HAP-1 (cell line): ENCODE results near the gene CCDC61.

Source experiments
- DNase-seq, 2 experiments: peaks; one replicate each; pipeline ENCODE4 v3.0.0-alpha.2; 2016 to 2020; ENCODE audit warnings: low spot score in 2 of 2
- H3K27me3 ChIP-seq: fragments of 250-450 bp; sonication (Bioruptor Pico); 2 replicates; pipeline ENCODE4 v1.5.1; 2020; ENCODE audit warnings: low read depth, mild to moderate bottlenecking, moderate library complexity
- H3K36me3 ChIP-seq: fragments of 250-450 bp; sonication (Bioruptor Pico); replicated peaks from 2 replicates; pipeline ENCODE4 v1.5.1; 2020; ENCODE audit warnings: mild to moderate bottlenecking
- H3K4me1 ChIP-seq: fragments of 250-450 bp; sonication (Bioruptor Pico); 2 replicates; pipeline ENCODE4 v1.5.1; 2020; ENCODE audit warnings: mild to moderate bottlenecking
- H3K4me3 ChIP-seq: fragments of 250-450 bp; sonication (Bioruptor Pico); 2 replicates; pipeline ENCODE4 v1.5.1; 2020; ENCODE audit warnings: mild to moderate bottlenecking, moderate library complexity
- H3K9me3 ChIP-seq: fragments of 250-450 bp; sonication (Bioruptor Pico); 2 replicates; pipeline ENCODE4 v1.5.1; 2020; ENCODE audit warnings: mild to moderate bottlenecking, moderate library complexity
- in situ Hi-C: fragments of 300-500 bp; cut with MboI; formaldehyde crosslinking; loops from 3 replicates; pipeline ENCODE4 v1.14.3; 2020; ENCODE audit warnings: low sequenced_read_pairs, inconsistent platforms, mixed read lengths

The CCDC61 gene

DNA sequence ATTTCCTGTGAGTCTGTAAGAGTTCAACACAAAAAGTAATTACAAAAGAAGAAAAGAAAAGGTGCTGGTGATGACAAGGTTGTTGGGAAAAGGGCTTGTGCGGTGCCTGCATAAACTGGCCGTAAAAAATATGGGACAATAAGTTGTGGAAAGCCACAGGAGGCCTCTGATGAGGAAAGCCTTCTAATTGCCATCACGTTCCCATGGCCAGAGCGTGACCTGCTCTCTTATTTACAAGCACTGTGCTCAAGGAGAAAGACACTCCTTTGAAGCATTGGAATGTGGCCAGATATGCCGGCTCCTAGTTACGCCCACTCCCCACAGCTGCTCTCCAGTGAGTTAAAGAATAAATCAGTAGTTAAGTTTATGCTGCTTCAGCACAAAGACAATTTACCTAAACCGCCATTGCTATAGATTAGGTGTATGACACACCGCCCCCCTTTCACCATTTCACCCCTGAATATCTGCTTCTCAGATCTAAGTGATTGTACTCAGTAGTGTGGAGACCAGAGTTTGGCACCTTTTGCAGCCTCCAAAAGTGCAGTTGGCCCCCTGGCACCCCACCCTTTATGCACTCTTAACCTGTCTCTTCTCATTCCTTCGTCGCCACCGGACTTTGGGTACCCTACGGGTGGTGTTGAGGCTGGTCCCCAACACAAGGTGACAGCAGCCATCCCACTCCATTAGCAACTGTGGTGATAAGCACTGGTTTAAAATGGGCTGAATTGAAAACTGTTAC lies 35.7 kb downstream of the CCDC61 start:
- DNase-seq, result no peak
- in situ Hi-C loops, result no loop called here
- H3K27me3 ChIP-seq, result no peaks in the 10 kb centered on the region

DNA sequence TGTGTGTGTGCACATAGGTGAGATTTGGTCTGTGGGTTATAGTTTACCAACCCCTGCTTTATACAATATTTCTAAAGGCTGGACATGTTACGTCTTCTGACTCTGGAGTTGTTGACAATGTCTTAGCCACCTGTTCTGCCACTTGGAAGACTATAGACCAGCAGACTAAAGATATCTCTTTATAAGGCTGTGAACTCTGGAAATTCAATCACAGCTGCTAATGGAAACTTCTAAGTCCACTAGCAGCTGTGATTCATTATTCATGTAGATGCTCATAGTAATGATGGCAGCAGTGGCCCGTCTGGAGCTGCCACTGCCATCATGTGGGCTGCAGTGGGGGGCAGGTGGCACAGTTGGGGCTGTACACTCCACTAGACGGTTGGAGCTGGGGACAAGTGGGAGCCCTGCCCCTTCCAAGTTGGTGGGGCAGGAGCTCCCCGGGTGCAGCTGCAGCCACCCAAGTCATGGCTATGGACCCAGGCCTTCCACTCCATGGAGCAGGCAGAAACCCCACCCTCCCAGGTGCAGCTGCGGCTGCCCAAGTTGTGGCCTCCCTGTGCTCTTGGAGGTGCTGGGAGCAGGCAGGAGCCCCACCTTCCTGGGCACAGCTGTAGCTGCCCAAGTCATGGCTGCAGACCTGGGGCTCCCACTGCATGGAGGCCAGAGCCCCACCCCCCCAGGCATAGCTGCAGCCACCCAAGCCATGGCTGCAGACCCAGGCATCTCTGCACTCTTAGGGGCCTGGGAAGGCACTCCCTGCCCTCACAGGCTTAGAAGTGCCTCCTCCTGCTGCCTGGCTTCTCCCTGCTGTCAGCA lies 36.7 kb downstream of the CCDC61 start:
- no peaks in the 10 kb centered on the region for H3K4me1 ChIP-seq
- H3K9me3 ChIP-seq, result no peaks in the 10 kb centered on the region
- H3K27me3 ChIP-seq, result no peaks in the 10 kb centered on the region
- no peaks in the 10 kb centered on the region for H3K36me3 ChIP-seq
- in situ Hi-C loops, result no loop called here
- DNase-seq, result no peak
- H3K4me3 ChIP-seq, result no peak overlapping the region

More for the DNA sequence above, 35.7 kb downstream of the CCDC61 start:
- H3K4me1 ChIP-seq, result no peaks in the 10 kb centered on the region
- no peaks in the 10 kb centered on the region for H3K9me3 ChIP-seq
- H3K36me3 ChIP-seq, result no peaks in the 10 kb centered on the region
- no peak overlapping the region for H3K4me3 ChIP-seq

DNA sequence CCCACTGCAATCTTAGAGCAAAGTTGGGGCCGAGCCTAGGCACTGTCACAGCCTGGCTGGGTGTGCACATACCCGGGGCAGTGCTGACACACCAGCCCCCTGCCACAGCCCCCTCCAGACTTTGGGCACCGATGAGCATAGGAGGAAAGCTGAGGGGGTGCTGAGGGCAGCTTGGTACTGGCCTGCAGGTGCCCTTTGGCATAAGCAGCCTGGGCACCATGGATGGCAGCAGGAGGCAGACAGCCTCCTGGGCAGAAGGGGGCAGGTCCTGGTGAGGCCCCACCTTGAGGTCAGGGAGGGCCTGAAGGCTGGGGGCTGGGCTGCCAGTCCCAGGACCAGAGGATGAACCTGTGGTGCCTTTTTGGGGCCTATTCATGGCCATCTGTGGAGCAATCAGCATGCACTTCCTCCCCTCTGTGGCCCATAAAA lies 37.3 kb downstream of the CCDC61 start:
- DNase-seq, result no peak
- in situ Hi-C loops, result no loop called here

DNA sequence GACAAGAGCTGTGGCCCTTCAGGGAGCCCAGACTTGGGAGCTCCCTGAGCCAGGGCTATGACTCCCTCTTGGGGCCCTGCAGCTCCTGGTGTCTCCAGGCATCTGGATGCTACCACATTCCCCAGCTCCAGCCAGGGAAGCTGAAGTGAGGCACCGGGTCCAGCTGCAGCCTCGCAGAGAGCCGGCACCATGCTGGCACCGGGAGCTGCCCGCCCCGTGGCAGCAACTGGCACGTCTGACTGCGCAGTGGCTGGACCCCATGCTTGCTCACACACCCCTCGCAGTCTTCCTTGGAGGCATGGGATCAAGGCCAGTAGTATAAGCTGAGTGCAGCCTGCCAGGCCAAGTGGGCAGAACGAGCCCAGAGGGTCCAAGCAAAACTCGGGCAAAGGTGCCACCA lies 38.1 kb downstream of the CCDC61 start:
- no peaks in the 10 kb centered on the region for H3K4me1 ChIP-seq
- in situ Hi-C loops, result no loop called here
- H3K36me3 ChIP-seq, result no peaks in the 10 kb centered on the region
- no peaks in the 10 kb centered on the region for H3K9me3 ChIP-seq
- H3K4me3 ChIP-seq, result no peak overlapping the region
- no peaks in the 10 kb centered on the region for H3K27me3 ChIP-seq
- no peak for DNase-seq

More for the DNA sequence above, 37.3 kb downstream of the CCDC61 start:
- H3K4me1 ChIP-seq, result no peaks in the 10 kb centered on the region
- no peaks in the 10 kb centered on the region for H3K36me3 ChIP-seq
- no peaks in the 10 kb centered on the region for H3K27me3 ChIP-seq
- H3K4me3 ChIP-seq, result no peak overlapping the region
- H3K9me3 ChIP-seq, result no peaks in the 10 kb centered on the region

DNA sequence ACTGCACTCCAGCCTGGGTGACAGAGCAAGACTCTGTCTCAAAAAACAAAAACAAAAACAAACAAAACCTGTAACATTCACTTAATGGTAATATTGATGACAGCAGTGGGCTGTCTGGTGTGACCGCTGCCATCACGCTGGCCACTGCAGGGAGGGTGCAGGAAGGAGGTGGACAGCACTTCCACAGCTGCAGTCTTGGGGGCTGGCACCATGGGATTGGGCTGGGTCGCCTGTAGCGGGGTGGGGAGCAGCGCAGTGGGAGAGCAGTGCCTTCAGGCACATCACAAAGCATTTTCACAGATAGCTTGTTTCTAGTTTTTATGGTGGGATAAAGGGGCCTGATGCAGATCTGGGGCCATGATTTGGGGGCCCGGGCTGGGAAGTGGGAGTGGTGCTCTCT lies 40.3 kb downstream of the CCDC61 start:
- H3K36me3 ChIP-seq, result no peaks in the 10 kb centered on the region
- no peak for DNase-seq
- H3K27me3 ChIP-seq, result 0 out of 2 replicates have a peak, but pooled peaks cover 3% of the 10 kb centered on the region
- no peaks in the 10 kb centered on the region for H3K9me3 ChIP-seq
- H3K4me1 ChIP-seq, result no peaks in the 10 kb centered on the region
- in situ Hi-C loops, result no loop called here
- no peak overlapping the region for H3K4me3 ChIP-seq

DNA sequence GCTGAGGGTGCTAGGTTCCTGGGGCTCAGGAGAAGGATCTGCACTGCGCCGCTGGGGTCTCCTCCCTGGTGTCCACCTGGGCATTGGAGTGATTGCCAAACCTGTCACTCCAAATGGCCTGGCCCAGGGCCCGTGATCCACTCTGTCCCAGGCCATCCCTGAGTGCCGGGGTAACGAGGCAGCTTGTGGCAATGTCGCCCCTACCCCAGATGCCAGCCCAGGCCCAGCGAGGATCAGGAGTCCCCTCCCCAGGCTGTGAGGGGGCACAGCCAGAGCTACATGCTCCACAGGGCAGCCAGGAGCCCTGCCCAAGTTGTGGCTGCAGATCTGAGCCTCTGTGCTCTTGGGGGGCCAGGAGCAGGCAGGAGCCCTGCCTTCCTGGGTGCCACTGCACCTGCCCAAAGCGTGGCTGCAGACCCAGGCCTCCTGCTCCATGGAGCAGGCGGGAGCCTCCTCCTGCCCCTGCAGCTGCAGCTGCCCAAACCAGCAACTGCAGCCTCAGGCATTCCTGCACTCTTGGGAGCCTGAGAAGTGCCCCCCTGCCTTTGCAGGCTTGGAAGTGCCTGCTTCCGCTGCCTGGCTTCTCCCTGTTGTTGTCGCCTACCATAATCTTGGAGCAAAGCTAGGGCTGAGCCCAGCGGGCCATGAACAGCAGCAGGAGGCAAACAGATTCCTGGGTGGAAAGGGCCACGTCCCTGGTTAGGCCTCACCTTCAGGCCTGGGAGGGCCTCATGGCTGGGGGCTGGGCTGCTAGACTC lies 40.9 kb downstream of the CCDC61 start:
- in situ Hi-C loops, result no loop called here
- Histone ChIP-seq H3K4me3 (no peak overlapping the region), H3K36me3 (no peaks in the 10 kb centered on the region), H3K9me3 (no peaks in the 10 kb centered on the region), H3K27me3 (0 out of 2 replicates have a peak, but pooled peaks cover 3% of the 10 kb centered on the region), H3K4me1 (no peaks in the 10 kb centered on the region)
- no peak for DNase-seq

DNA sequence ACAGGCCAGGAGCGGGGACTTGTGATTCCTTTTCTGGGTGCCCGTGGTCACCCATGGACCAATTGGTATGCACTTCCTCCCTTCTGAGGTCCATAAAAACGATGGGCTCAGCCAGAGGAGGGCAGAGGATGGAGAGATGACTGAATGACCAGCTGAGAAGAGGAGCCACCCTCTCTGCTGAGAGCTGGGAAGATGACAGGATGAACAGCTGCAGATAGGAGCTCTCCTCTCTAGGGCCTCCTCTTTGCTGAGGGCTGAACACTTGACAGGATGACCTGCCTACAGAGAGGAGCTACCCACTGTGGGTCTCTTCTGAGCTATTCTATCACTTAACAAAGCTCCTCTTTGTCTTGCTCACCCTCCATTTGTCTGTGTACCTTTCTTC lies 41.5 kb downstream of the CCDC61 start:
- Histone ChIP-seq H3K36me3 (no peaks in the 10 kb centered on the region), H3K9me3 (no peaks in the 10 kb centered on the region), H3K27me3 (0 out of 2 replicates have a peak, but pooled peaks cover 3% of the 10 kb centered on the region), H3K4me1 (no peaks in the 10 kb centered on the region), H3K4me3 (no peak overlapping the region)
- no peak for DNase-seq
- in situ Hi-C loops, result no loop called here

DNA sequence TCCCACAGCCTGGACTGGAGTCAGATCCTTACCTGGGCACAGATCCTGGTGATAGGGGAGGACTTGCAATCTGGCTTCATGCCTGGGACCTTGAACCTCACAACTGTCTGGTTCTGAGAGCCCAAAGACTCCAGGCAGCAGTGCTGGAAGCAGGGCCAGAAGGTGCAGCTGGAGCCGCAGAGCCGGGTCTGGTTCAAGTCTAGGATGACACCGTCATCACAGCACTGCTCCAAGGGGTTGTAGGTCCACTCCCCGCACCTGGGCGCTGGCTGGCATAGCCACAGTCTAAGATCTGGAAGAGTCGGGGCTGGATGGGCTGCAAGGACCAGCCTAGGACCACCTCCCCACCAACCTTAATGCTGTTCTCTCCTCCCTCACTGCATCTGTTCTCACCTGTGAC lies 44.9 kb downstream of the CCDC61 start:
- no peak for DNase-seq
- no peaks in the 10 kb centered on the region for H3K36me3 ChIP-seq
- no peaks in the 10 kb centered on the region for H3K9me3 ChIP-seq
- no peak overlapping the region for H3K4me3 ChIP-seq
- no peaks in the 10 kb centered on the region for H3K4me1 ChIP-seq
- H3K27me3 ChIP-seq, result peaks cover 3% of the 10 kb centered on the region; the same call in 1 of the 2 replicates
- in situ Hi-C loops, result no loop called here

DNA sequence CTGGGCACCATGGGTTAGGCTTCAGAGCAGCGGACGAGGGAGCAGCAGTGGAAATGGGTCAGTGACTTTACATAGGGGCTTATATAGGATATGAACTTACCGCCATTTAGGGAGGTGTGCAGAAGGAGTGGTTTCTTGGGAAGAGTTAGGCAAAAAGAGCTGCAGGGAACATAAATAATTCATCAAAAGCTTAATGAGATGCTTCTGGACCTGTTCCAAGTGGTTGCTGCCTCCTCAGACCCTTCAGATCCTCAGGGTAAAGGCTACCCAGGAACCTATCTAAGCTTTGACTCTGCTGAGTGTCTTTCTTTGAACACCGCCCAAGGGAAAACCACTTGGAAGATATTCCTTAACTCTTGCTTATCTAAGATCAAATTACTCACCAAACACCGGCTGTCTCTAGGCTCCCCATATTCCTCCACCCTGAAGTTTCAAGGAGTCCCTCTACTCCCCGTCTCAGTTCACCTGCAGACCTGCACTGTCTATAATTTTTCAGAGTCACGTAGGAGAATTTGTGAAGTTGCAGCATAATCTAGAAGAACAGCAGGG lies 45.8 kb downstream of the CCDC61 start, which contains the start of gene IGFL4:
Gene IGFL4, minus strand, starts transcription at position 51 of the 549 bp plus-strand sequence. Its CDS starts 40 bp downstream, at position 11.
- H3K27me3 ChIP-seq, result peaks cover 5% of the 10 kb centered on the region; the same call in 1 of the 2 replicates
- no peaks in the 10 kb centered on the region for H3K4me1 ChIP-seq
- H3K36me3 ChIP-seq, result no peaks in the 10 kb centered on the region
- no peaks in the 10 kb centered on the region for H3K9me3 ChIP-seq
- H3K4me3 ChIP-seq, result no peak within 1 kb of the TSS
- DNase-seq, result no peak
- in situ Hi-C loops, result no loop called here

DNA sequence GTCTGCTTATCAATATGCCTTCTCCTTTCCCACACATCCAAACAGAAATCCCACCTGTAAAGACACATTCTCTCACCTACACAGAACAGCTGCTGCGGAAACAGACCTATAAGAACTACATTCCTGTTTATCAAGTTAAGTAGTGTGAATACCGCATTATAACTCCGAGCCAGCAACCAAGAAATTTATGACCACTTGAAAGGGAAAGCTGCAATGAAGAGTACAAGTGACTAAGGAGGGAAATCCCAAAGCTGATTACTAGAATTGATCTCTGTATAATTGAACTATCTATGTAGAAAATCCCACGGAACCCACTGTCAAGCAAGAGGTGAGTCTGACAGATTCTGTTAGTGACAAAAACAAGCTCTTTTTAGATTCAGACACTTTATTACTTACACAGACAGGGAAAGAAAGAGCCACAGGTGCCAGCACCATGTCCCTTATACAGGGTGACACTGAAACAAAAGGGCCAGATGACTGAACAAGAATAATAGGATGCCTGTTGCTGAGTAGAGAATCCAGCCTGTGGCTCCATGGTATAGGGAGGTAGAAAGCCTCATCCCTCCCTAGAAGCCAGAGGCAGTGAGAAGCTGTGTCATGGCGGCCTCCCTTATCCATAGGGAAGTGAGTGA lies 47.1 kb downstream of the CCDC61 start:
- Histone ChIP-seq H3K27me3 (peaks cover 12% of the 10 kb centered on the region), H3K9me3 (no peaks in the 10 kb centered on the region), H3K4me1 (no peaks in the 10 kb centered on the region), H3K36me3 (no peaks in the 10 kb centered on the region), H3K4me3 (no peak overlapping the region)
- in situ Hi-C loops, result no loop called here
- no peak for DNase-seq

DNA sequence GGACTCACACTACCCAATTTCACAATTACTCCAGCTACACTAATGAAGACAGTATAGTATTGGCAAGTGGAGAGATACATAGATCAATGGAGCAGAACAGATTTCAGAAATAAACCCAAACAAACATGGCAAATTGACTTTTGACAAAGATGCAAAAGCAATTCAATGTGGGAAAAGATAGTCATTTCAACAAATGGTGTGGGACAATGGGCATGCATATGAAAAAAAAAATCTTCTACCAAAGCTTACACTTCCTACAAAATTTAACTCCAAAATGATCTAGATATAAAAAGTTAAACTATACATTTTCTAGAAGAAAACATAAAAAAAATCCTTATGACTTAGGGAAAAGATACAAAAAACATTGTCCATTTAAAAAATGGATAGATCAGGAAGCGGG lies 48.3 kb downstream of the CCDC61 start:
- Histone ChIP-seq H3K4me3 (no peak overlapping the region), H3K27me3 (peaks cover 15% of the 10 kb centered on the region), H3K9me3 (no peaks in the 10 kb centered on the region), H3K36me3 (no peaks in the 10 kb centered on the region), H3K4me1 (no peaks in the 10 kb centered on the region)
- no peak for DNase-seq
- in situ Hi-C loops, result no loop called here

DNA sequence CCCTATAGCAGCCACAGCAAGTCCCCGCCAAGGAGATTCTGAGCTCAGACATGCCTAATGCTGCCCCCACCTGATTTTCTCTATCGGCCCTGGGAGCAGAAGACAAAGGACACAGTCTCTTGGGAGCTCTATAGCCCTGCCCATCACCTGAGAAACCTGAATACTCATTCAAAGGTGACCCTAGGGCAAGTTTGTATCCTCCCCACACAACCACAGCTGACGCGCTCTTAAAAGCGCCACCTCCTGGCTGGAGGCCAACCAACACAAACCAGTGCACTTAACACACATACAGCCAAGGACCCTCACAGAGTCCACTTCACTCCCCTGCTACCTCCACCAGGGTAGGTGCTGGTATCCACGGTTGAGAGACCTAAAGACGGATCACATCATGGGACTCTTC lies 54.3 kb downstream of the CCDC61 start:
- H3K27me3 ChIP-seq, result peaks cover 17% of the 10 kb centered on the region

DNA sequence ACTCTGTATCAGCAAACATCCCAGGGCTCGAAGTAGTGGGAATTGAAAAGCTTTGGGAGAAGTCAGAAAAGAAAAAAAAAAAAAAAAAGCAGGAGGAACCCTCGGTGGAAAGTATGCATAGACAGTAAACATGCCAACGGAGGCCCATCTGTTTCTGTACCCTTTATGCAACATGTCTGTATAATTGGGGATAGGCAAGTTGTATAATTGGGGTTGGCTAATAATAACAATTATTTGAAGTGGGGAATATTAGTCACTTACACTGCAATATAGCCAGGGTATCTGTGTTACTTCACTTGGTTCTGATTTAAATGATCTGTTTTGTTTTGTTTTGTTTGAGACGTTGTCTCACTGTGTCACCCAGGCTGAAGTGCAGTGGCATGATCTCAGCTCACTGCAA lies 57.6 kb downstream of the CCDC61 start:
- no peak overlapping the region for H3K4me3 ChIP-seq
- peaks cover 5% of the 10 kb centered on the region for H3K27me3 ChIP-seq
- DNase-seq, result no peak
- in situ Hi-C loops, result no loop called here
- H3K9me3 ChIP-seq, result no peaks in the 10 kb centered on the region
- no peaks in the 10 kb centered on the region for H3K36me3 ChIP-seq
- H3K4me1 ChIP-seq, result no peaks in the 10 kb centered on the region

More for the DNA sequence above, 54.3 kb downstream of the CCDC61 start:
- in situ Hi-C loops, result no loop called here
- H3K4me1 ChIP-seq, result no peaks in the 10 kb centered on the region
- no peaks in the 10 kb centered on the region for H3K9me3 ChIP-seq
- H3K4me3 ChIP-seq, result no peak overlapping the region
- no peaks in the 10 kb centered on the region for H3K36me3 ChIP-seq
- peak in 1 of 2 experiments; percentile 49 for DNase-seq
